ENCODE measurements around the gene DUSP1. TPM values are rescaled to one million over a fixed set of nuclear protein-coding genes. Genes with fewer than 3 reads are reported as not detected.

The DUSP1 gene
- total RNA-seq (537 and 547 TPM in 2 replicates), polyA plus RNA-seq (583 and 682 TPM in 2 replicates)

- Histone ChIP-seq H2AFZ (peak within 1 kb of the TSS; percentile 11), H3K27ac (peak within 1 kb of the TSS; percentile 99), H3K9me3 (ENCODE audit: low read depth) (no peaks in the 10 kb centered on the region), H3K27me3 (no peaks in the 10 kb centered on the region), H3K4me1 (ENCODE audit: insufficient read depth) (peaks cover 35% of the 10 kb centered on the region), H3K79me2 (peaks cover 32% of the 10 kb centered on the region), H3K36me3 (replicated peaks; ENCODE audit: insufficient read depth, low read depth) (no peaks in the 10 kb centered on the region), H3K4me3 (peak within 1 kb of the TSS; percentile 84), H3K9me2 (replicated peaks; ENCODE audit: insufficient read depth) (no peaks in the 10 kb centered on the region), H3K4me2 (peak within 1 kb of the TSS; percentile 87), H4K20me1 (ENCODE audit: insufficient read depth, poor library complexity, severe bottlenecking) (peaks cover 31% of the 10 kb centered on the region)
- DNase-seq (ENCODE audit: low spot score), result peak; percentile 100
- TF ChIP-seq EZH2phosphoT487 (IDR thresholded peaks at IDR 0.05; ENCODE audit: low read depth, severe bottlenecking, unreplicated experiment) (no peak), CTCF (IDR thresholded peaks at IDR 0.05; ENCODE audit: poor library complexity) (peak; percentile 38), EZH2 (IDR thresholded peaks at IDR 0.05; ENCODE audit: borderline replicate concordance) (no peak)
- WGBS (ENCODE audit: low lambda C conversion rate, missing lambda C conversion rate), result under 1% methylated on average over 83 of the region's 89 CpGs
Observed at GRCh38 chr5:172770675-172771438, at the start of gene DUSP1. Gene DUSP1, minus strand, starts transcription at chr5:172771195. Its CDS starts 243 bp downstream, at chr5:172770952.

GRCh38 chr5:172820046-172820767 lies 49.2 kb upstream of the DUSP1 start:
- Histone ChIP-seq H3K36me3 (replicated peaks; ENCODE audit: insufficient read depth, low read depth) (no peaks in the 10 kb centered on the region), H3K4me2 (no peak overlapping the region), H3K4me1 (ENCODE audit: insufficient read depth) (no peaks in the 10 kb centered on the region), H3K4me3 (no peak overlapping the region), H3K9me3 (ENCODE audit: low read depth) (no peaks in the 10 kb centered on the region), H3K27ac (no peak overlapping the region), H3K9me2 (replicated peaks; ENCODE audit: insufficient read depth) (no peaks in the 10 kb centered on the region), H3K79me2 (no peaks in the 10 kb centered on the region), H4K20me1 (ENCODE audit: insufficient read depth, poor library complexity, severe bottlenecking) (no peaks in the 10 kb centered on the region), H2AFZ (no peak overlapping the region), H3K27me3 (no peaks in the 10 kb centered on the region)
- TF ChIP-seq CTCF (IDR thresholded peaks at IDR 0.05; ENCODE audit: poor library complexity) (no peak), EZH2 (IDR thresholded peaks at IDR 0.05; ENCODE audit: borderline replicate concordance) (no peak), EZH2phosphoT487 (IDR thresholded peaks at IDR 0.05; ENCODE audit: low read depth, severe bottlenecking, unreplicated experiment) (no peak)
- 72% methylated on average over 16 of the region's 16 CpGs for WGBS (ENCODE audit: low lambda C conversion rate, missing lambda C conversion rate)
- no peak for DNase-seq (ENCODE audit: low spot score)

- H3K27me3 ChIP-seq, result no peaks in the 10 kb centered on the region
- no peaks in the 10 kb centered on the region for H3K36me3 ChIP-seq (replicated peaks; ENCODE audit: insufficient read depth, low read depth)
- H3K4me1 ChIP-seq (ENCODE audit: insufficient read depth), result no peaks in the 10 kb centered on the region
- TF ChIP-seq EZH2 (IDR thresholded peaks at IDR 0.05; ENCODE audit: borderline replicate concordance) (no peak), EZH2phosphoT487 (IDR thresholded peaks at IDR 0.05; ENCODE audit: low read depth, severe bottlenecking, unreplicated experiment) (no peak), CTCF (IDR thresholded peaks at IDR 0.05; ENCODE audit: poor library complexity) (no peak)
- H3K79me2 ChIP-seq, result no peaks in the 10 kb centered on the region
- H3K9me3 ChIP-seq (ENCODE audit: low read depth), result no peaks in the 10 kb centered on the region
- 94% methylated on average over 3 of the region's 3 CpGs for WGBS (ENCODE audit: low lambda C conversion rate, missing lambda C conversion rate)
- H3K27ac ChIP-seq, result no peak overlapping the region
- no peak for DNase-seq (ENCODE audit: low spot score)
- no peak overlapping the region for H3K4me2 ChIP-seq
- no peaks in the 10 kb centered on the region for H3K9me2 ChIP-seq (replicated peaks; ENCODE audit: insufficient read depth)
- H4K20me1 ChIP-seq (ENCODE audit: insufficient read depth, poor library complexity, severe bottlenecking), result no peaks in the 10 kb centered on the region
- no peak overlapping the region for H2AFZ ChIP-seq
- H3K4me3 ChIP-seq, result no peak overlapping the region
Observed at GRCh38 chr5:172819569-172819968, 48.6 kb upstream of the DUSP1 start.

All from hepatocyte (in vitro differentiated cells).